Measurements from ENCODE around the gene ADM5.

The ADM5 gene

GRCh38 chr19:49680421-49681351 is 8.7 kb upstream of the ADM5 start:
- peak; percentile 63 for DNase-seq

- DNase-seq = no peak
Observed at GRCh38 chr19:49681830-49682229, 7.6 kb upstream of the ADM5 start.

GRCh38 chr19:49682274-49682673 is 7.1 kb upstream of the ADM5 start:
- no peak for DNase-seq

- DNase-seq = no peak
Observed at GRCh38 chr19:49683814-49684250, 5.6 kb upstream of the ADM5 start.

GRCh38 chr19:49684251-49684982 is 5.0 kb upstream of the ADM5 start:
- DNase-seq = no peak

- no peak for DNase-seq
Observed at GRCh38 chr19:49684983-49685553, 4.3 kb upstream of the ADM5 start.

- no peak for DNase-seq
Observed at GRCh38 chr19:49685845-49686332, 3.5 kb upstream of the ADM5 start.

- DNase-seq = no peak
Observed at GRCh38 chr19:49686503-49687088, 2.8 kb upstream of the ADM5 start.

GRCh38 chr19:49687150-49687549 is 2.2 kb upstream of the ADM5 start:
- no peak for DNase-seq

GRCh38 chr19:49687566-49688316 is 1.7 kb upstream of the ADM5 start:
- DNase-seq = no peak

- no peak for DNase-seq
Observed at GRCh38 chr19:49688531-49689132, 762 bp upstream of the ADM5 start.

GRCh38 chr19:49690079-49690655 is 773 bp downstream of the ADM5 start:
- DNase-seq = no peak

- DNase-seq = peak; percentile 87
Observed at GRCh38 chr19:49690656-49691242, 1.4 kb downstream of the ADM5 start, which contains the start of gene CPT1C. Gene CPT1C (plus strand): TSS chr19:49691116. CDS start chr19:49692253, 1,137 bp downstream.

GRCh38 chr19:49691243-49692146 is 2.1 kb downstream of the ADM5 start:
- peak; percentile 56 for DNase-seq

- no peak for DNase-seq
Observed at GRCh38 chr19:49692147-49692506, 2.7 kb downstream of the ADM5 start.

- DNase-seq = no peak
Observed at GRCh38 chr19:49696115-49696514, 6.7 kb downstream of the ADM5 start.

GRCh38 chr19:49696865-49697264 is 7.5 kb downstream of the ADM5 start:
- no peak for DNase-seq

- no peak for DNase-seq
Observed at GRCh38 chr19:49699364-49699763, 10.0 kb downstream of the ADM5 start.

GRCh38 chr19:49700563-49700962 is 11.2 kb downstream of the ADM5 start:
- DNase-seq = no peak

GRCh38 chr19:49701271-49701786 is 11.9 kb downstream of the ADM5 start:
- no peak for DNase-seq
